Gastroesophageal sphincter (tissue), 2 donors: ENCODE data around the gene BCDIN3D.

Experiments
- EP300 ChIP-seq: sonication (generic); formaldehyde crosslinking; IDR thresholded peaks from one replicate; pipeline ENCODE4 v1.6.1; 2017; ENCODE audit warnings: antibody characterized with exemption, mild to moderate bottlenecking
- POLR2AphosphoS5 ChIP-seq: sonication (generic); formaldehyde crosslinking; IDR thresholded peaks from one replicate; pipeline ENCODE4 v1.6.1; 2017; ENCODE audit warnings: antibody characterized with exemption

DNA sequence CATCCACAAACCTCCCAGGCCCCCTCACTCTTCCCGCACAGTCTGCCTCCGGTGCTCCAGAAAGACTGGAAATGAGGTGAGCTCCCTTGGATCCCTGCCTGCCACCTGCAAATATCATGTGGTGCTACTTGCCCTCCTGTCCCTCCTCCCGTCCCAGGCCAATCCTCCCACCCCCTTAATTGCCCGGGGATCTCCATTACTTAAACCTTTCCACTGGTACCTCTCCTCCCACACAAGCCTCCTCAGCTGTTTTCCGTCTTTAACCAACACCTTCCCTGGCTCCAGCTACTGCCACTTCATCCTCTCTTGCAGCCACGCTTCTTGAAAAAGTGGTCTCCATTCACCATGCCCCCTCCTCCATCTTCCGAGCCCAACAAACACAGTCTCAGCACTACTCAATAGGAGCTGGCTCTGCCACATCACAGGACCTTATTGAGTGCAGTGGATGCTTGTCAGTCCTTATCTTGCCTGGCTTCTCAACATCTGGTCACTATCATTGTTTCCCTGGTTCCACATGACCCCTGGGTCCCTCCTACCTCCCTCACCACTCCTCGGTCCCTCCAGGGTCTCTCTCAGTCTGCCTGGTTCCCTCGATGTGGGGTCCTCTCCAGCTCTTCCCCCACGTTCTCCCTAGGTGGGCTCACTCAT, 49.3 kb upstream of the BCDIN3D start:
- TF ChIP-seq POLR2AphosphoS5 (no peak), EP300 (no peak)
